ENCODE results near the gene PRDX5. TPM values are rescaled to one million over a fixed set of nuclear protein-coding genes. Genes with fewer than 3 reads are reported as not detected.

The PRDX5 gene
- total RNA-seq, 1 experiment from 2014 or later = 228 TPM

- no peaks in the 10 kb centered on the region for H3K79me1 ChIP-seq (ENCODE audit: insufficient read depth, low read depth, low read length, poor library complexity, severe bottlenecking)
- H2BK5ac ChIP-seq (ENCODE audit: insufficient read length, low read length) = no peak overlapping the region
- no peak overlapping the region for H3K27ac ChIP-seq (ENCODE audit: insufficient read length, low read depth, low read length)
- Mint-ChIP-seq H3K4me1 (peaks cover 2 to 11% of the 10 kb centered on the region in 2 experiments; a peak in 3 of 4 replicates), H3K27ac (no peak overlapping the region; a peak in 1 of 7 replicates), H3K9me3 (no peaks in the 10 kb centered on the region), H3K4me3 (no peak overlapping the region; a peak in 1 of 5 replicates), H3K27me3 (ENCODE audit: low read depth) (peaks cover 1% of the 10 kb centered on the region; the same call in 1 of the 2 replicates), H3K36me3 (ENCODE audit: insufficient read depth in 1 of 3, low read depth in 3 of 3) (peaks cover 0 to 2% (median 0%) of the 10 kb centered on the region in 3 experiments; a peak in 1 of 7 replicates)
- DNase-seq = no peak
- H4K5ac ChIP-seq (ENCODE audit: insufficient read length, low read depth, low read length) = no peak overlapping the region
- WGBS (ENCODE audit: extremely low coverage, insufficient read length, low lambda C conversion rate) = no CpG with 5 or more reads among the region's 7 CpGs
- H3K4ac ChIP-seq (ENCODE audit: low read depth, low read length) = no peak overlapping the region
- H3K4me1 ChIP-seq (ENCODE audit: insufficient read depth, low read length) = peaks cover 2% of the 10 kb centered on the region; the same call in 1 of the 2 replicates
- H3K23ac ChIP-seq (ENCODE audit: insufficient read length, low read depth, low read length) = no peak overlapping the region
- H3K4me2 ChIP-seq (ENCODE audit: insufficient read depth, insufficient read length, low read length) = no peak overlapping the region
- no peak overlapping the region for H4K8ac ChIP-seq (replicated peaks; ENCODE audit: insufficient read length, low read depth, low read length)
- no peak overlapping the region for H2BK12ac ChIP-seq (ENCODE audit: insufficient read length, low read depth, low read length)
- H3K23me2 ChIP-seq (ENCODE audit: insufficient read length, low read depth, low read length, poor library complexity, severe bottlenecking) = no peaks in the 10 kb centered on the region
- no peak overlapping the region for H3K18ac ChIP-seq (ENCODE audit: insufficient read length, low read depth, low read length)
- no peak overlapping the region for H3K14ac ChIP-seq (ENCODE audit: insufficient read depth, low read length)
- no peaks in the 10 kb centered on the region for H3K9me3 ChIP-seq (ENCODE audit: control insufficient read depth, low read depth, low read length)
- no peak overlapping the region for H4K91ac ChIP-seq (ENCODE audit: insufficient read length, low read depth, low read length)
- no peak for TF ChIP-seq CTCF (conservative IDR thresholded peaks at IDR 0.05)
- H3T11ph ChIP-seq (ENCODE audit: low read length) = no peak overlapping the region
- H2BK120ac ChIP-seq (ENCODE audit: low read depth, low read length, poor library complexity, severe bottlenecking) = no peak overlapping the region
- H3K27me3 ChIP-seq (ENCODE audit: insufficient read depth, low read length) = no peaks in the 10 kb centered on the region
- H4K20me1 ChIP-seq (ENCODE audit: control insufficient read depth, insufficient read depth, insufficient read length) = no peaks in the 10 kb centered on the region
- H3K9ac ChIP-seq (ENCODE audit: extremely low read depth, insufficient read length, low read length) = no peak overlapping the region
- H2BK20ac ChIP-seq (ENCODE audit: low read depth, low read length, poor library complexity, severe bottlenecking) = no peak overlapping the region
- H2AFZ ChIP-seq (ENCODE audit: low read length) = no peak overlapping the region
- H2BK15ac ChIP-seq (ENCODE audit: low read depth, low read length) = no peak overlapping the region
- no peaks in the 10 kb centered on the region for H3K79me2 ChIP-seq (ENCODE audit: insufficient read depth, low read length)
- H3K56ac ChIP-seq (ENCODE audit: insufficient read length, low read depth, low read length) = no peak overlapping the region
- no peak overlapping the region for H2AK5ac ChIP-seq (ENCODE audit: insufficient read length, low read length)
These were observed 31.1 kb downstream of the PRDX5 start for GRCh38 chr11:64349025-64349387.
